HG02973 (cell line): ENCODE data around the gene STAP2.

Experiments used
- ATAC-seq: cut with Tn5 transposase; IDR thresholded peaks from one replicate; pipeline ENCODE4 v1.9.1; 2021; ENCODE audit warnings: moderate library complexity; ENCODE audit not compliant: unreplicated experiment

Gene STAP2

DNA sequence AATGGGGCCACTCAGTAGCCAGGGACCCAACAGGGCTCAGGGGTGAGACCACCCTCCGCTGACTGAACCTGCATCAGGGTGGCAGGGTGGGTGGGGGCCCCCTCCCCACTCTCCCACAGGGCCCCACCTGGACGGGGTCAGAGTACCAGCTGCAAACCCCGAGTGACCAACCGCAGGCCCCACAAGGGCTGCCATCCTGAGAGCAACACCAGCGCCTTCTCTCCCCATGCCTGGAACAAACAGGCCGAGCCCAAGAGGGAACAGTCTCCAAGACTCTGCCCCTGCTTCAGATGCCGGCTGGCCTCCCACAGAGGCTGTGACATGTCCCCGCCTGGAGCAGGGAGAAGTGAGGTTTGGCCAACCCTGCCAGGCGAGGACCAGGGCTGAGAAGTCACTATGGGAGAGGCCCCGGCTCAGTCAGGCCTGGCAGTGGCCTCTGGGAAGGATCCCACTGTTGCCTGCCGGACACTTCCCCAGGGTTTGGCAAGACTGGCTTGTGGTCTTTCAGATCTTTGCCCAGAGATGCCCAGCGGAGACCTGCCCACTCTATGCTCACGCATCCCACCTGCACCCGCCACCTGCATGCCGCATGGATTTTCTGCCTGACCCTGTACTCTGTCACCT, 31.9 kb upstream of the STAP2 start:
- no peak for ATAC-seq

DNA sequence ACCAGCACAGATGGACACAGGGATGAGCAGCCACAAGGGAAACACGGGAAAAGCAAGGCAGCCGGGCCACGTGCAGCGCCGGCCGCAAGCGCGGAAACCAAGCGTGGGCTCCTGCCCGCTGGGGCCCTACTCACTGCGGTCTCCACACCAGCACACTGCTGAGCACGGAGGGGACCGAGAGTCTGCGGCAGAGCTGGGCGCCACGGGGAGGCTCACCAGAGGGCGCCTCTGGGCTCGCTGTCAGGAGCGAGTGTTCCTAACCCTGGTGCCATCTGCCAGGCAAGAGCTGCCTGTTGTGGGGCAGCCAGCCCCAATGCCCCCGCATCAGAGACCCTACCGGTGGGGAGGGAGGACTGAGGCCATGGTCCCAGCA, 31.2 kb upstream of the STAP2 start:
- no peak for ATAC-seq

DNA sequence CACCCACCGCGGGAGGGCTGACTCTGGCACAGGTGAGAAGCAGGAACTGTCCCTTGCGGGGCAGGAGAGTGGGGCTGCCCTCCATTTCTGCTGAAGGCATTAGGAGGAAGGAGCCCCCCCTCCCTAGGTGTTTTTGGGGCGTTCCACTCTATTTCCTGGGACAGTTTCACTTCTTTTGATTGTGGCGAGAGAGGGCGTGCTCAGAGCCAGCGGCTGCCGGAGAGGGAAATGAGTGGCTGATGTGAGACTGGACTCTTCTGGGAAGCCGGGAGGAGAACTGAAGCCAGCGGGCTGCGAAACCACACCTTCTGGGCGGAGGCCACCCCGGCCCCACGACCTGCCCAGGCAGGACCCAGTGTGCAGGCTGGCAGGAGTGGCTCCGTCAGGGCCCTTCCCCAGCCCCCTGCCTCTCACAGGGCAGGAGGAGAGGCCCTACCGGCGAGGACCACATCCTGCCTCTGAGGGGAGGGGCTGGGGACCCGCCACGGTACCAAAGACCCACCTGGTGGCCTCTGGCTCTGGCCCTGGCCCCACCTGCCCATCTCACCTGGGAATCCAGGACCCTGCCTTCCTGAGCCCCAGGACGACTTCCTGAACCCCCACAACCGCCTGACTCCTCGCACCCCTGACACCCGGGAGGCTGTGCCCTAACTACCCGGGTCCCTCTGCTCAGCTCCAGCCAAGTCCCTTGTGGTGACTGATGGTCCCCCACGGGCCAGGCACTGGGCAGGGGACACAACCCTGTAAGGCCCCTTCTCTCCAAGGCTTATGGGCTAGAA, 30.7 kb upstream of the STAP2 start:
- peak; percentile 47 for ATAC-seq

DNA sequence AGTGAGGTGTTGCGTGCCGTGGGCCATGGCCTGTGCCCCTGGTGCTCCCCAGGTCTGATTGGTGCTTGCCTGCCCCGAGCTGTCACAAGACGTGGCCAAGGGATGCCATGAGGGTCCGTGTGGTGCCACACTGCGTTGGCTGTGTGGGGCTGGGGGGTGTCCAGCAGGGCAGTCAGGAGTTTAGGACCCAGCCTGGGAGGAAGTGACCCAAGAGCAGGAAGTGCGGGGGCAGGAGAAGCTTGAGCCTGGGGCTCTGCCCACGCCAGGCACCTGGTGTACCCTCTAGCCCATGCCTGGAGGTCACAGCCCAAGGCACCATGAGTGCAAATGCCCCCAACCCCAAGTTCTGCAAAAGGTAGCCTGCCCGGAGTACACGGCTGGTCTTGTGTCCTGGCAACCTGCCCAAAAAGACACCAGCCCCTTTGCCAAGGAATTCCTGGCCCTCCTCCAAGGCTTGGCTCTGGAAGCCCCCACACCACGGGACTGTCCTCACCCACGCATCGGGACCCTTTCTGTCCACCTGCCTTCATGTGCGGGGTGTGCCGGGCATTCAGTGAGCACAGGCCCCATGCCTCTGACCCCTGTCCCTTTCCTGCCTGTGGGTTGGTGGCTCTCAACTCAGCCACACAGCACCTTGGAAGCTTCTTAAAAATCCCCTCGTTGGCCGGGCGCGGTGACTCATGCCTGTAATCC, 29.6 kb upstream of the STAP2 start:
- ATAC-seq = no peak

DNA sequence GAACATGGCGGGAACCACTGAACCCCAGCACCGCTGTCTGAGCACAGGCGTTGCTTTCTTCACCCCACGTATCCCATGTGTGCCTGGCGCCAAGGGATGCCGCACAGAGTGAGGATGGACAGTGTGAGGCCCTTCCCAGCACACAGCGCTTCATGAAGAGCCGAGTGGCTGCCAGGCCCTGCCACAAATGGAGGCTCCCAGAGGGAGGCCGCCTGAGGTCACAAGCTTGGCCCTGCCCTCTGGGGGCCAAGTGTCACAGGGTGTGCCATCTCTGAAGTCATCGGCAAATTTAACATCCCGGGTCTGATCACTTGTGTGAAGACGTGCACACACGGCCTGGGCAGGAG, 29.1 kb upstream of the STAP2 start:
- ATAC-seq = no peak

DNA sequence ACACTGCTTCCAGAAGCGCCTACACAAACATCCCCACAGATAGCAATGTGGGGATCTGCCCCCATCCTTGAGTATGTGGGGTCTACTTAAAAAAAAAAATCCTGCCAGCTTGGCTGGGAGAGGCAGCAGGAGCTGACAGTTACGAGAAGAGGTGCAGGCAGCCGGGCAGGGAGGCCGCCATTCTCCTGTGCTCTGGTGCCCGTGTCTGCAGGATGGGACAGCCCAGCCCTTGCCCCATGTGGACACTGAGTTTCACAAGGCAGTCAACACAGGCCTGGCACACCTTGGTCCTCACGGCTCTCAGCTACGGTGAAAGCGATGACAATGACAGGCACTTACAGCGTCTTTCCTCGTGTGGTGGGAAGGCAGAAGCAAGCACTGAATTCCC, 28.7 kb upstream of the STAP2 start:
- ATAC-seq = no peak

DNA sequence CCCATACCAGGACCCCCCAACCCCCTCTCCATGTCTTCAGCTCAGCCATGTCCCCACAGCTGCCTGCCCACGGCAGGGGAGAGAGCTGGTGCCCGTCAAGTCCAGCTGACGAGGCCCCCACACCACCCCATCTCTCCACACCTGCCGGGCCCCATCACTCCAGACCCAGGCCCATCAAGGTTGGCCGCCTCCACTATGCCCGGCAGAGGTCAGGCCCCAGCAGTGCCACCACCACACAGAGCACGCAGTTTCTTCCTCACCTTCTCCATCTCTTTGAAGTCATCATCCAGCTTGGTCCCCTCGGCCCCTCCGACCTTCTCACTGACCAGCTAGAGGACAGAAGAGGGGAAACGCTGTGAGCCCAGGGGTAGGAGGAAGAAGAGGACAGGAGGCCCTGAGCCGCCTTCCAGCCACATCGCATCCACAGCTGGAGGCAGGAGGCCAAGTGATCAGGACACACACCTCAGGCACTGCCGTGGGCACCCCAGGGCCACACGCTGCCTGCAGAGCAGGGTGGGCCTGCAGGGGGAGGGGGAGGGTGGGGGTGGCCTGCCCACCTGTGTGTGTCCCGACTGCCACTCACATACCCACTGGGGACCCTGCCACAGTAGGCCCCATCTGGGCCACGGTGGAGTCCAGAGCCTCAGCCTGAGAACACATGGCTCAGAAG, 28.2 kb upstream of the STAP2 start:
- ATAC-seq = no peak

DNA sequence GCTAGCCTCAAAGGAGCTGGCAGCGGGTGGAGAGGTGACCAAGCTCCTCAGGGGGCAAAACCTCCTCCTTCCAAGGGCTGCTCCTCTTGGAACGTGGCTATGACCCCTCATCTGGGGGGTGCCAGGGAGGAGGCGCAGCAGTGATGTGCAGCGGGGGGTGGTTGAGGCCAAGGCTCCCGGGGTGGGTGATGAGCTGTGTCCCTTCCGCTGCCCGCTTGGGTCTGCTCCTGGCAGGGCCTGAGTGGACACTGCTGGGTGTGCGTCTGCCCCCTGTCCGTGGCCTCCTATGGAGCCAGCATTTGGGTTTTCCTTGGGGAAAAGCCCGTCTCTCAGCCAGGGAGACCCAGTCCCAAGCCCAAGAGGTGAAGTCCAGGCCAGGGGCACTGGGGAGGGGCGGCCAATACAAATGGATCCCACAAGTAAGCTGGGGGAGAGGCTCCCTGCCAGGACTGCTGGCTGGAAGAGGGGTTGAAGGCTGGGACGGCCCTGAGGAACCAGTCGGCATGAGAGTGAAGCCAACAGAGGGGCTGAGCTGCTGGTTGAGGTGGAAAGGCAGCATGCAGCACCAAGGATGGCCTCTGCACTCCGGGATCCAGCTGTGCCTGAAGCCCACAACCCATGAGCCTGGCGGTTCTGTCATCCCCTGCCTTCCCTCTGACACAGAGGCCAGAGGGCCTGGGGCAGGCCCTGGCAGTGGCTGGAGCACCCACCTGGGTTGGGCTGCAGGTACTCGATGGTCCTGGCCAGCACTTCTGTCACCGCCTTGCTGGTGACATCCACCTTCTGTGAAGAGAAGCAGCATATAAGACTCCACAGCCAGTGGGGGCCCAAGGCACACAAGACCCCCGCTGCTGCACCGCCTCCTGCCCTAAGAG, 27.4 kb upstream of the STAP2 start:
- ATAC-seq = no peak

DNA sequence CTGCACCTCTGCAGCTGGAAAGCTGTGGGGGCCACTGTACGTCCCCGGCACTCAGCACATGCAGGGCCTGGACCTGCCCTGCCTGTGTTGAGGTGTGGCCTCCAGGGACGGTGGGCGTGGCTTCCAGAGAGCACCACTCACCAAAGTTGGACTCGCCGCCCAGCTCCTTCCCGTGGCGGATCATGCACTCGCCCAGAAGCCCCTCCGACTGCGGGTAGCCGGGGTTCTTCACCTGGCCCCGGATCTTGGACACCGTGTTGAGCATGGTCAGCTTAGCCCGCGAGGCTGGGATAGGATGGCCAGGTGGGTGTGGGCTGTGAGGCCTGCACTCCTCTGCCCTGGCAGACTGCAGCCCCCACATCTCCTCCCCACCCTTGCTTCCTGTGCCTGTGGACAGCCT, 26.7 kb upstream of the STAP2 start:
- ATAC-seq = no peak

DNA sequence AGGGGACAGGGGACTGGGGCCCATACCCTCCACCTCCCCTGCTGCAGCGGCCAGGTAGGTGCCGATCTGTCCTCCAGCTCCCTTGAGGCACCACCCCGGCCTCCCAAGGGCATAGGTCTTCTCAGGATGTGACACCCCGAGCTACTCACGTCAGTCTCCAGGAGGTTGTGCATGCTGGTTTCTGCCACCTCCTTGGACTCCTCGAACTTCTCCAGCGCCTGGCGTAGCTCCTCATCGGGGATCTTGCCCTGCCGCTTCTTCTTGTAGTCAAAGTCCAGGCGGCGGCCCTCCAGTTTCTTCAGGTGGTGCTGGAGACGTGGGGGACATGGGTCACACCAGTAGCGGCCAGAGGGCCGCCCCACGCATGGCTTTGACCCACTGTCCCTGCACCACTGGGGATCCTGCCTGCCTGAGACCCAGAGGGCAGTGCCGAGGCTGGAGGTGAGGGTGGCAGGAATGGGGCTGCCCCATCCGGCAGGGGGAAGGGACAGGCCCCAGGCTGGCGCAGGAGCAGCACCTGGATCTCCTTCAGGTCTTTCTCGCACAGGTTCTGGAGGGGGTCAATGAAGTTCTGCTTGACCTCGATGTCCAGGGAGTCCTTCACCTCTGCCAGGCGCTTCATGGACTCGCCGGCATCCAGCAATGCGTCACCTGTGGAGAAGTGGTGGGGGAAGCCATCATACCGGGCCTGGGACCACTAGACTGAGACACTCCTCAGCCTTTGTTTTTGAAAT, 25.1 kb upstream of the STAP2 start:
- no peak for ATAC-seq

DNA sequence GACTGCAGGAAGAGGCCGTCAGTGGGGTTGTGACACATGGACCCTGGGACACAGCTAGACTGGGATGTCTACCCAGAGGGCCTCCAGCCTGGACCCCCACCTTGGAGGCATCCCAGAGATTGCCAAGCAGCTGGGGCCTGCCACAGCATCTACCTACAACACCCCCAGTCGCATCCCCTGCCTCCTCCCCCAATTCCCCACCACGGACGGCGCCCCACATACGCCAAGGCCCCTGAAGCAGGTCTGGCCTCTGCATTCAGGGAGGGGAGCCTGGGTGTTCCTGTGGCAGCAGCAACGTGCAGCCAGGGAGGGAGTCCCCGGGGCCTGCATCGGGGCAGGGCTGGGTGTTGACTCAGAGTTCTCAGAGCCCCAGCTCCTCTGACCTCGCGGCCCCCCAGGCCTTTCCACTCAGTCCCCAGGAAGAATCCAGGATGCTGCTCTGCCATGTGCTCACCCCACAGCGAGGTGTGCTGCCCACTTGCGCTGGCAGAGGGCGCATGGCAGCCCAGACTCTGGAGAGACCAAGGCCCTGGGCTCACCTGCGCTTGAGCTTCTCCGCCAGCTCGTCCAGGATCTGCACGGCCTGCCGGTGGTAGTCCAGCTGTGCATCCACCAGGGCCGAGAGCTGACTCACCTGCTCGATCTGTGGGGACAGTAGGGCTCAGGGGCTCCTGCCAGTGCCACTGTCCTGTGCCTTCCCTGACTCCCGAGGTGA, 24.4 kb upstream of the STAP2 start:
- no peak for ATAC-seq

DNA sequence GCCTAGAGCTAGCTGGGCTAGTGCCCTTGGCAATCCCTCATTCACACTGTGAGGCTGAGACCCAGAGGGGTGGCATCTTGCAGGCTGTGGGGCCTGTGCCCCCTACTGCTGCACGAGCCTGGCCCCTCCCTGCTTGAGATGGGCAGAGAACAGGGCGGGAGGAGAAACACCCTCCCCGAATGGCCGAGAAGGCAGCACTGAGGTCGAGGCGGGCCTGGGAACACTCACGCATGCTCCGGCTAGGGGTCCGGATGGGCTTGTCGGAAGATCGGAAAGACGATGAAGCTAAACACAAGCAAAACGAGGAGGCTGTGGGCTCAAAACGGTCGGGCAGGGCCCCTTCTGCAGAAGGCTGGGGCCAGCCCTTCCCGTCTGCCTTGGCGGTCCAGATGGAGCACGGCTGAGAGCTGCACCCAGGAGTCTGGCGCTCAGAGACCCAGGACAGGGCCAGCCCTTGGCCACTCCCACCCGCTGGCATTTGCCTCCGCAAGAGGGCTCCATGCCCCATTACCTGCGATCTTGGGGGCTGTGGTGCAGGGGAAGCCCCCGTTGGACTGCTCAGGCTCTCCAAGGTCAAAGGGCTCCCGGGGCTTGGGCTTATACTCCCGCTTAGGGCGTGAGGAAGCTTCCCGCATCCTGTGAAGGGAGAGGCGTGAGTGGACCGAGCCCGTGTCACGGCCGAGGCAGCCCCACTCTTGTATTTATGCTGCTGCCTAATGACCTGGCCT, 23.6 kb upstream of the STAP2 start:
- no peak for ATAC-seq

DNA sequence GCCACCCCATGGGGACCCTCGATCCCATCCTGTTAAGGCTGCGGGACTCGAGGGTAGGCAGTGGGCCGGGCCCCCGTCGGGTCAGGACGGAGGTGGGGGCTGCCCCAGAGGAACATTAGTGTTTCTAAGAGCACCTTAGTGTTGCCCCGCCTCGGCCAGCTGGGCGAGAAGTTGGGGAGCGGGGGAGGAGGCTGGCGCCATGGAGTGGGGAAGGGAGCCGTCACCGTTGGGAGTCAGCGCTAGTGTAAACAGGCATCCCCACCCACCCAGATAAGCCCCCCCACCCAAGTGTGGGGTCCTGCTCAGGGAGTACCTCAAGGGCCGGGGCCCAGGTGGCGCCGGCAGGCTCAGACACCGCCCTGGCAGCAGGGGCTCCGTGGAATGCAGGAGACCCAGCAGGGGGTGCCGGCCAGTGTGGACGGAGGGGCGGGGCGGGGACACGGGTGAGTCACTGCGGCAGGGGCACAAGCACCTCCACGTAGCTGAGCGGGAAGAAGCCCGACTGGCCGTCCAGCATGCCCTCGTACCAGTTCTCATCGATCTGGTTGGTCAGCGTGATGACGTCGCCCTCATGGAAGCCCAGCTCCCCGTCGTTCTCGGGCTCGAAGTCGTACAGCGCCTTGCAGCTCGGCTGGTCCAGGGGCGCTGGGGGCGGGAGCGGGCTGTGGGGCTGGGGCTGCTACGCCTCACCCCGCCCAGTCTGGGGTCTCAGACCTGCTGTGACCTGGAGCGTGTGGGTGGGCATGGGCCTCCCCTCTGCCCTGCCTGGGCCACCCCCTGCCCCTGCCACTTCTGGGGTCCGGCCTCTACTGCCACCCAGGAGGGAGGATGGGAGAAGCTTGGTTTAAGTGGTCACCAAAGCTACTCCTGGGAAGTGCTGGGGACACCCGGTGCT, 22.8 kb upstream of the STAP2 start:
- no peak for ATAC-seq

DNA sequence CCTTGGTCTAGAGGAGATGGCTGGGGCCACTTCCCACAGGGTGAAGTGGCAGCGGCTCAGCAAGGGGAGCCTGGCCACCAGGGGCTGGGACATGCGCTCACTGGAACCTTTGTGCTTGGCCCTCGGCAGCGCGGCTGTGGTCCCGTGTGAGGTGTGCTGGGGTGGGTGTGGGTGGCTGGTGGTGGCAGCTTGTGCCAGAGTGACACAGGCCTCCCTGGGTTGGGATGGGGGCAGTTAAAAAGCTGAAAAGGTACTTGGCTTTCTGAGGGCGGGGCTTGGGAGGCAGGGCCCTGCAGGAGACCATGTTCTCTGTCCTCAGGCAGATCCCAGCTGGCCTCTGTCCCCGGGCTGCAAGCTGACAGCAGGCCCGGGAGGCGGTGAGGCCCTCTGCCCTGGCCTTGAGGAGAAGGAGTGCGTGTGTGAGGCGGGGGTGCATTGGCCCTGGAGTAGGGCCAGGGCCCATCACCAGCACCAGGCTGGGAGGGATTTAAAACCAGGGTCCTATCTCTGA, 22.1 kb upstream of the STAP2 start:
- ATAC-seq = no peak

DNA sequence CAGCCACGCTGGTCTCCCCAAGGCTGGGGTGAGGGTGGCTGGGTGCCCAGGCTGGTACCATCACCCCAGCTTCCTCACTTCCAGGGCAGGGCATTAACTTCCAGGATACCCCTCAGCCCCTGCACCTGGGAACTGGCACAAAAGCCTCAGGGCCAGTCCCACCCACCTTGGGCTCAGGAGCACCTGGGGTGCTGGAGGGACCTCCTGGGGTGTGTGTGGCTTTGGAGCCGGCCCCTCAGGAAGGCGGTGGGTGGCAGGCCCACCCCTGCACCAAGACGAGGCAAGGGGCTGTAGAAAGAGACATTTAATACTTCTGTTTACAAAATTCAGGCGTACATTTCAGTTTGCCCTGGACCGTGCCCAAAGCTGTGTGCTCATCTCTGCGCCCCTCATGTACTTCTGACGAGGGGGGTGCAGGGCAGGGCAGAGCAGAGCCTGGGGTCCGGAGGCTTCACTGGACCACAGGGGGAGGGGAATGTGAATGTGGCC, 21.5 kb upstream of the STAP2 start:
- ATAC-seq = no peak

DNA sequence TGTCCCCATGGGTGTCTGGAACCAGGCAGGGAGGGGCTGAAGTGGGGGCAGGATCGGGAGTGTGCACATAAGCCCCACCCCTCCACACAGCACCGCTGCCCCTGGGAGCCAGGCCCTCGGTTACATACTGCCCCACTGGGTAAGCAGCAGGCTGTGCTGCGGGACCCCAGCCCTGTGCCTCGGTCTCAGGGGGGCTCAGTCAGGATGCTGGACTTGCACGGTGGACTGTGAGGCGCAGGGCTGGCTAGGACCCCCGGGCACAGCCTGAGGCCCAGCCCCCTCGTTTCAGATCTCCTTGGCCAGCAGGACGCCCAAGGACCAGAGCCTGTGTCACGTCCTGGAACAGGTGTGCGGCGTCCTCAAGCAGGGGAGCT, 21.0 kb upstream of the STAP2 start:
- ATAC-seq = no peak
